HG03095 (cell line): ENCODE data around the gene SALL4.
"Not testable (repeated sequence)": the region's sequence is repeated elsewhere in the genome, so short reads cannot be mapped to it uniquely, and the experiment has no call there.

ENCODE experiments used
- ATAC-seq: cut with Tn5 transposase; IDR thresholded peaks from one replicate; pipeline ENCODE4 v1.9.1; 2021; ENCODE audit warnings: moderate library complexity; ENCODE audit not compliant: unreplicated experiment

SALL4 gene

DNA sequence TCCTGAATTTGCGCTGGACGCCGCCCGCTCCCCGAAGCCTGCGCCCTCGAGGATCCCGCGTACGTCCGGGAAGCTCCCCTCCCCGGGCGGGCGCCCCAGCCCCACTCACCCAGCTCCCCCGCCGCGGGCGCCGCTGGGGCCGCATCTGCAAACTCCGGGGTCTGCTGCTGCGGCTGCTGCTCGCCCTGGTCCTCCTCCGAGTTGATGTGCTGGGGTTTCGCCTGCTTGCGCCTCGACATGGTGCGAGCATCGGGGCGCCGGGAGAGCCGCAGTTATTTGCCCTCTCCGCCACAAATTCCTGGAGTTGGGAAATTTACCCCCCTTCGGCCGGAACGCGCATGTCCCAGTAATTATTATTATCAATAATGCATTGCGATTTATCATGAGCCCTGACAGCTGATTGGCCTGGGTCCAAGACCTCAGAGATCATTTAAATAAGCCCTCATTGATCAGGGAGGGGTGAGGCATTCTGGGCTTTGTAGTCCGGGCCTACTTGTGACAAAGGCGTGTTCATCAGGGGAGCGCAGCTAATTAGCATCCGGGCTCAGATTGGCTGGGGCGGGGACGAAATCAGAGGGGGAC is at the start of gene SALL4:
TSS of gene SALL4 (minus strand) at position 352 of the 582 bp plus-strand sequence. CDS start at position 239, 113 bp downstream.
- no peak for ATAC-seq

DNA sequence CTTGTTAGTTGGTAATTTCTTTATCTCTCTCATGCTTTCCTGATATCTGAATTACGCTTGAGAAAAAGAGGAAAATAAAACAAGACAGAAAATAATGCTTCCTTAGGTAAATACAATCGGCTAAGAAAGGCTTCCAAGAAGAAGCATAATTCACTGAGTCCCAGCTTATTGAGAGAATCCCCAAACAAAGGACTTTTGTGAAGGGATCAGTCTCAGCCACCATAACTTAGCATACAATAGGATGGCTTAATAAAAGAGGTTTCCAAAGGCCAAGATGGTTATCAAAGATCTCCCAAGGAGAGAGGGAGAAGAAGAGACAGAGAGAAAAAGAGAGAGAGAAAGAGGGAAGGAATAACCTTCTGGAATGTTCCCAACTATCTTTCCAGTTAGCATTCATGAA is 46.0 kb upstream of the SALL4 start:
- no peak for ATAC-seq

DNA sequence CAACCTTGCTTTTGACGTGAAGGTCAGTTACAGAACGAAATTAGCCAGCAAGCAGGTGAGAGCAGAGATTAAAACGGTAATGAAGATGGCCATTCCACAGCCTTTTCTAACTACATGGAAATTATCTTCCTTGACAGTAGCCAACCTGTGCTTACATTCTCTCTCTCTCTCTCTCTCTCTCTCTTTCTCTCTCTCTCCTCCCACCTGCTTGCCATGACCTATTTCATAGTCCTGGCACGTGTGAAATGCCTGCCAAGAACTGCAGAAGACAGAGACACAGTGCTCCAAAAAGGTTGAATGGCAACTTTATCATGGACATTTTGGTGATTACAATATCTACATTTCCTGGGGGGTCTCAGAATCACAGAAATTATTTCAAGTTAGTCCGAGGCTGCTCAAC is 38.5 kb upstream of the SALL4 start:
- ATAC-seq = no peak

DNA sequence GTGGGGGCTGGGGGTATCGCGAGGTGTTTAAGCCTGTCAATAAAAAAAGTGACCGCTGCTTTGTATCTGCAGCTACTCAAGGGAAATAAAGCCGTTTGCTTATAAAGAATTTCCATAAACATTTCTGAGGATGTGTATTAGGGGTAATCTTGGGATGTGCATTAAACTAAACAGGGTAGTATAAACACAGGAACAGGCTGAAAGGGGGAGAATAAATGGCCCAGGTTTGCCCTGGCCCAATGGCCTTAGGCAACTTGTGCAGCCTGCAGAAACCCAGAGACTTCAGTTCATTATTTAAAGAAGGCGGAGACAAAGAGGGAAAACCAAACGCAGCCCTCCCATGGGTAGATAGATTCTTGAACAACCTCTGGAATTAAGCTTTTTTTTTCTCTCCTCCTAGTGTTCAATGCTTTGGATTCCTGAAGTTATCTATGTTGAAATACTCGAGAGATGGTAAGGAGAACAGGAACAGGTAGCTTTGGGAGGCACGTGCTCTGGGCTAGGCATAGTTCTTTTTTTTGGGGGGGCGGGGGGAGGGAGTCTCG is 35.6 kb upstream of the SALL4 start:
- ATAC-seq = no peak

DNA sequence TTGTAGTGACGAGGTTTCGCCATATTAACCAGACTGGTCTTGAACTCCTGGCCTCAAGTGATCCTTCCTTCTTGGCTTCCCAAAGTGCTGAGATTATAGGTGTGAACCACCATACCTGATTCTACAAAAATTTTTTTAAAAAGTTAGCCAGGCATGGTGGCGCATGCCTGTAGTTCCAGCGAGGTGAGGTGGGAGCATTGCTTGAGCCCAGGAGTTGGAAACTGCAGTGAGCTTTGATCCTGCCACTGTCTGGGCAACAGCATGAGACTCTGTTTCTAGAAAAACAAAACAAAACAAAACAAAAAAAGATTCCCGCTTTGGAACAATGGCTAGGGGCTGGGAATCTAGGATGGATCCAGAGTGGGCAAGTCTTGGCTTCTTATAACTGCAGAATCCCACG is 35.1 kb upstream of the SALL4 start:
- ATAC-seq = no peak

DNA sequence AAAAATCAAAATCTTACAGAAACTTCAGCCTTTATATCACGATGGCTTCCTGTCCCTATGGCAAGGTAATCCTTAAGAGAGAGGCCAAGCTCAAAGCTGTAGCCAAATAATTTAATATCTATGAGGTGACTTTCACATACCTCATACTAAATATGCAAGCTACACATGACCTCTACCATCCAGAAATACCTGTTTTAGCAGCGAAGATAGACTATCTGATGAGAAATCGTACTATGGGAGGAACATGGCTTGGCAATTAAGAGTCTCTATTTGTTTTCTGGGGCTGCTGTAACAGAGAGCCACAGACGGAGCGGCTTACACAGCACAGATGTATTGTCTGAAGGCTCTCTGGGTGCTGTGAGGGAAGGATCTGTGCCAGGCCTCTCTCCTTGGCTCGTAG is 31.0 kb upstream of the SALL4 start:
- ATAC-seq = no peak

DNA sequence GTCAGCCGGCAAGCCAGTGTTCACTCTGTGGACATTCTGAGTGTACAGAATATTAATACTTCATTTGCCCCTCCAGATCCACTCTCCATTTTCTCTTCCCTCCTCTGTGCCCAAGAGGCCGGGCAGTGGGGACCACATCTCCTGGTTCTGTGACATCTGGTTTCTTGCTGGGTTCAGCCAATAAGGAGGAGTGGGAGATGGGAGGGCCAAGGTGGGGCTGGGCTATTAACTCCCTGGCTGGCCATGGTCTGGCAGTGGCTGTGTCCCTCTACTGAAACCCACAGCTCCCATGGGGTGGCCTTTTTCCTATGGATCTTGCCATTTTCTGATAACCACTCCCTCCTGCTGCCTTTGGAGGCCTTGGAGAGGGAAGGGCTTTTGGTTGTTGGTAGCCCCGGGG is 30.0 kb upstream of the SALL4 start:
- no peak for ATAC-seq

DNA sequence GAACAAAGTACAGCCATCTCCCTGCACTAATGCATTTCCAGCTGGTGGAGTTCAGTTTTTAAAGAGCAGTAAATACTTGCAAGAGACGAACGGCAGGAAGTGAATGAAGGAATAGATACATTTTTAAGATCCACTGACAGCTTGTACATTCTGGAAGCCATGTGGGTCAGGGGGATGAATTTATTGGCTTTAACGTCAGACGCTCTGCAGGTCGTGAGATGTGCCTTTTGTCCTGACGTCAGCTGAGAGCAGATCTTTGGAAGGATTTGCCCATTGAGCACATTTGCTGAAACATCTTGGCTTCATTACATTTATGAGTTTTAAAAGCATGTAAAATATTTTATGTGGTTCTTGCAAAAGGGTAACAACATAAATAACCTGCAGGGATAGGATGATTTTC is 29.5 kb upstream of the SALL4 start:
- ATAC-seq = no peak

DNA sequence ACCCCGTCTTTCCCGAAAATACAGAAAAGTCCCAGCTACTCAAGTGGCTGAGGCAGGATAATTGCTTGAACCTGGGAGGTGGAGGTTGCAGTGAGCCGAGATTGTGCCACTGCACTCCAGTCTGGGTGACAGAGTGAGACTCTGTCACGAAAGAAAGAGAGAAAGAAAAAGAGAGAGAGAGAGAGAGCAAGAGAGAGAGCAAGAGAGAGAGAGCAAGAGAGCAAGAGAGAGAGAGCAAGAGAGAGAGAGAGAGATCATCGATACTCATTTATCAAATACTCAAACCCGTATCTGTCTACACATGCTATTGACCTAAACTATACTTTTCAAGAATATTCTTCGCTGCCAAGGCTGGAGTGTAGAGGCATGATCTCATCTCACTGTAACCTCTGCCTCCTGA is 28.2 kb upstream of the SALL4 start:
- ATAC-seq = no peak

DNA sequence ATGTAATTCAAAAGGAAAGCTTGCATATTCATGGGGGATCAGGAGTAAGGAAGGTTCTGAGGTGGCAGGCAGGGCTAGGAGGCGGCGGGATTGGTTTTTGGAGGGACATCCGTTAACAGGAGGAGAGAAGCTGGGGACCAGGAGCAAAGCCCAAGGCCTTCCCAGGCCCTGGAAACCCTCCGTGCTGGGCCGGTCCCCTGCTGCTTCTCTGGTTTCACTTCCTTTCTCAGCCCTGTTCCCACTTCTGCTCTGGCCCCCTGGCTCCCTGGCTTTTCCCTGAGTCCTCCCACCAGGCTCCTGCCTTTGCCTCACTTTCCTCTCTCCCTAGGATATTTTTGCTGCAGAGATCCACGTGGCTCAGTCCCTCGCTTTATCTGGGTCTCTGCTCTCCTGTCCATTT is 26.4 kb upstream of the SALL4 start:
- no peak for ATAC-seq

DNA sequence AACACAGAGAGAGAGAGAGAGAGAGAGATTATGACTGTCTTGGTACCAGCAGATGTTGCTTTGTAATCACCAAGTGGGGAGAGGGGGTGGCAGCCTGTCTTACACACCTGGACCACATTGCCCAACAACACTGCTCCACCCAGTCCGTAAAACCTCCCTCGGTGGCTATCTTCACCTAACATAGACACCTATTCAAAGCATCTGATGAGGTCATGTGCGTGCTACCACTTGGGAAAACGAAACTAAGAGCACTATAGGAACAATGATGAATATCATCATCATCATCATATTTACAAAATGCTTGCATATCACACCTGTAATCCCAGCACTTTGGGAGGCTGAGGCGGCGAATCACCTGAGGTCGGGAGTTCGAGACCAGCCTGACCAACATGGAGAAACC is 24.1 kb upstream of the SALL4 start:
- no peak for ATAC-seq

DNA sequence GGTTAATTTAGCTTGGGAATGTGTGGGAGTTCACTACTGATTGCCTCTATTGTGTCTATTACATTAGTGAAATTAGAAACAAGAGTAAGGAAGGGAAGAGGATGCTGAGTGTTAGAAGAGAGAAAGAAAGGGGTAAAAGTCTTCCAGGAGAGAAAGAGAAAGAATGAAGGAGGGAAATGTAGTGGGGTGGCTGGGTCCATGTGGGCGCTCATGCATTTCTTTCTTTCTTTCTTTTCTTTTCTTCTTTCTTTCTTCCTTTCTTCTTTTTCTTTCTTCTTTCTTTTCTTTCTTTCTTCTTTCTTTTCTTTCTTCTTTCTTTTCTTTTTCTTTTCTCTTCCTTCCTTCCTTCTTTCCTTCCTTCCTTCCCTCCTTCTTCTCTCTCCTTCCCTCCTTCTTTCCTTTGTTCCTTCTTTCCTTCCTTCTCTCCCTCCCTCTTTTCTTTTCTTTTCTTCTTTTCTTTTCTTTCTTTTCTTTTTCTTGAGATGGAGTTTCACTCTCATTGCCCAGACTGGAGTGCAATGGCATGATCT is 16.2 kb upstream of the SALL4 start:
- no peak for ATAC-seq

DNA sequence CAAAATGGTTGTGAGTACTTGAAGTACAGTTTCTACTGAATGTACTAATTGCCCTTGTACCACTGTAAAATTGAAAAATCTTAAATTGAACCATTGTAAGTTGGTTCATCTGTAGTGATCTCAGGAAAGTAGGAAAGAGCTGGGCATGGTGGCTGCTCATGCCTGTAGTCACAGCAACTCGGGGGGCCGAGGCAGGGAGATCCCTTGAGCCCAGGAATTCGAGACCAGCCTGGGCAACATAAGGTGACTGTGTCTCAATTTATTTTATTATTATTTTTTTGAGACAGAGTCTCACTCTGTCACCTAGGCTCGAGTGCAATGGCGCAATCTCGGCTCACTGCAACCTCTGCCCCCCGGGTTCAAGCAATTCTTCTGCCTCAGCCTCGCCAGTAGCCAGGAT is 14.5 kb upstream of the SALL4 start:
- not testable (repeated sequence) for ATAC-seq

DNA sequence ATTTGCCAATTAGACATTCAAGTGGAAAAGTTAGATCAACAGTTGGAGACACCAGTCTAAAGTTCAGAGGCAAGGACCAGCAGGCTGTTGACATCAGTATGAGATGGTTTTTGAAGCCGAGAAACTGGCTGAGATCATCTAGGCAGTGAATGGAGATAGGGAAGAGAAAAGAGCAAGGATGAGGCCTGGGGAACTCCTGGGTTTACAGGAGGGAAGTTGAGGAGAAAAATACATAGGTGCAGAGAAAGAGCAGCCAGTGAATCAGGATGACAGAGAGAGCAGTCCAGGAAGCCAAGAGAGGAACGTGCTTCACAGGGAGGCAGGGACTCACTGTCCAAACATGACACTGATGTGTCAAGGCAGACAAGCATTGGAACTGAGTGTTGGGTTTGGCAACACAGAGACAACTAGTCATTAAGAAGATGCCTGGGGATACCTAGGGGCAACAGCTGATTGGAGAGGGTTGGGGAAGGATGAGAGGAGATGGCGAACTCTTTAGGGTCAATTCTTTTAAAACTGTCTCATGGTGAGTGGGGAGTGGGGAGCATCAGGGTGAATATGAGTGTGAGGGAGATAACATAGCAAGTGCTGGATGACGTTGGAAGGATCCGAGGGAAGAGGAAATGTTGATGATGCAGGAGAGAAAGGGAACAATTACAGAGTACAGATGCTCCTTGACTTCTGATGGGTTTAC is 13.2 kb upstream of the SALL4 start:
- no peak for ATAC-seq

DNA sequence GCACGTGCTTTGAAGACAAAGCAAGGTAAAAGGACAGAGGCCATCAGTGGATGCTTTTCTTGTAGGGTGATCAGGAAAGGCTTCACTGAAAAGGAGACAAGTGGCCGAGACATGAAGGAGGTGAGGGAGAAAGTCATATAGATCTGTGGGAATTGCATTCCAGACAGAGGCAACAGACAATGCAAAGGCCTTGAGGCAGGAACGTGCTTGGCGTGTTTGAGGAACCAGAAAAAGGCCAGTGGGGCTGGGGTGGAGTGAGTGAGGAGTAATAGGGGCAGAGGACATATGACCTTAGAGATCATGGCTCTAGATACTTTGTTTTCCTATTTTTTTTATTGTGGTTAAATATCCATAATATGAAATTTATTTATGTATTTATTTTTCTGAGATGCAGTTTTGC is 10.5 kb upstream of the SALL4 start:
- ATAC-seq = no peak

DNA sequence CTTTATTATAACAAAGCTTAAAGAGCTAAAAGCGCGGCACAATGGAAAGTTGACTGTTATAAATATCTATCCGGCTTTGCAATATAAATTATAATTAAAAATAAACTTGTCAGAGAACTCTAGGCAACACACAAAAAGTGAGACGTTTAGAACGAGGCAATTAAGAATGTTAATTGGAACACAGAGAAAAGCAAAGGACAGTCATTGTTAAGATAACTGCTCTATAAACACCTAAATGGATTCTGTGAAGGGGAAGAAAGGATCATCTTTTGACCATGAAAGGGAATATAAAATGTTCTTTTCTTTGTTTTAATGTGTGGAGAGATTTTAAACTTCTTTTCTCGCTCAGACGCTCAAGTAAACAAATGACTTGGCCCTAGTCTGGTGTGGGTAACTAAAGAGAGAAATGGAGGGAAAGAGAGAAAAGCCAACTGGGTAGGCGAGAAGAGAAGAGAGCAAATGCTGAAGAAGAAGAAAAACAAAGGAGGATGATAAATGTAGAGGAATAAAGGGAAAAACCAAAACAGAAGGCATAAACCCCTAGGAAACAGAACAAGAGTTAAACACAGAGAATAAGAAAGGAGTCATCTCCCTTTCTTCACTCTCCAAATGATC is 9.3 kb upstream of the SALL4 start:
- no peak for ATAC-seq

DNA sequence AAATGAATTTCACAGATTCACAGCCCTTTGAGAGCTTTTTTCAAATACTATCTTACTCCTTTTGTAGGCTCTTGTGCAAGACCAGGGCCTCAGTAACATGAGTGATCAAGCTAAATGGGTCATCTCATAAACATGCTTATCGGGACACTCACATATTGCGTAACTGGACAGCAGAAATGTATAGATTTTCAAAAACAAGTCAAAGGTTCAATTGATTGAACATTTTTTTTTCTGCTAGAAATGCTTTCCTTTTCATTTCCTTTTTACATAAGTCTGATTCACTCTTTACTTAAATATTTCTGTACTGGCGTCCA is 8.7 kb upstream of the SALL4 start:
- ATAC-seq = no peak

DNA sequence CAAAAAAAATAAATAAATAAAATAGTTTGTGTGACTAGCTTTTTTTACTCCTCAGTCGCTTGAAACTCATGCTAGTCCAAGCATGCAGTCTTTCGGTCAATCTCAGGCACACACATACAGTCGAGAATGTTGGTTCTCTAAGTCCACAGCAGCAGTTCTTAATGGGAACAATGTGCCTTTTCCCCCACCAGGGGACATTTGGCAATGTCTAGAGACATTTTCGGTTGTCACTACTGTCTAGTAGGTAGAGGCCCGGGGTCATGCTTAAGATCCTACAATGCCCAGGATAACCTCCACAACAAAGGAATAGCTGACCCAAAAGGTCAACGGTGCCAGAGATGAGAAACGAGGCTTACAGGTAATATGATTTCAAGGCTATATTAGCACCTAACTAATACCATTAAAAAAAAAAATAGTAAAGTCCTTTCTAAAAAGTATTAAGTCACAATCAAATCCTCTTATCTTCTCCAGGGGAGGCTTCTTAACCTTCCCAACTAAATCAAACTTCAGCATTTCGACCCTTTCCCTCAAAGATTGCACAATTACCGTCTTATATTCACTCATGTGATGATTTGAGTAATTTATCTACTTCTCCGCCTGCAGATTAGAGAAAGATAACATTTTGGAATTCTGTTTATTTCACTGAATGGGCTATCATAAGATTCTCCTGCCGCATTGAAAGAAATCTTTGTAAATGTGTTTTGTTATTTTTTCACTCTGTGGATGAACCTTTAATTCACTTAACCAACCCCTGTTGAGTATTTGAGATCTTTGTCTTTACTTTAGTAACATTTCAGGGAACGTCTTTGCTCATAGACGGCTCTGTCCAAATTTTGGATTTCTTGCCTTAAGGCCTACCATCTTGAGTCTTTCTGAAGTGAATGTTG is 8.1 kb upstream of the SALL4 start:
- no peak for ATAC-seq

DNA sequence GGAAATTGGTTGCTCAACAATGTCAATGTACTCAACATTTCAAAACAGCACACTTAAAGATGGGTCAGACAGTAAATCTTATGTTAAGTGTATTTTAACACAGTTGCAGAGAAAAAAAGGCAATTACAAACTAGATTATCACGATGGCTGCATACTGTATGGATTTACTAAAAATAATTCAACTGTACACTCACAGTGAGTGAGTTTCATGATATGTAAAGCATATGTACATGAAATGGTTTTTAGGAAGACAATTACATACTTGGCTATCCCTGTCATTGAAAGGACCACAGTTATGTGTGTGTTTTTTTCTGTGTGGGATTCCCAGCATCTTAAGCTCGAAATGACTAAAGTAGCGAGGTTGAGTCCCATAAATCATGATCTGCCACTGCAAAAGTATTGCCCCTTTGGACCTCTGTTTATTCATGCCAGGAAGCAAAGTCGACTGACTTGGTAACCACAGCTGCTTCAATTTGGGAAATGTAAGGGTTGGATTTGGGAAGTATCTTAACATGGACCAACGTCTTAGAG is 5.5 kb upstream of the SALL4 start:
- ATAC-seq = no peak

DNA sequence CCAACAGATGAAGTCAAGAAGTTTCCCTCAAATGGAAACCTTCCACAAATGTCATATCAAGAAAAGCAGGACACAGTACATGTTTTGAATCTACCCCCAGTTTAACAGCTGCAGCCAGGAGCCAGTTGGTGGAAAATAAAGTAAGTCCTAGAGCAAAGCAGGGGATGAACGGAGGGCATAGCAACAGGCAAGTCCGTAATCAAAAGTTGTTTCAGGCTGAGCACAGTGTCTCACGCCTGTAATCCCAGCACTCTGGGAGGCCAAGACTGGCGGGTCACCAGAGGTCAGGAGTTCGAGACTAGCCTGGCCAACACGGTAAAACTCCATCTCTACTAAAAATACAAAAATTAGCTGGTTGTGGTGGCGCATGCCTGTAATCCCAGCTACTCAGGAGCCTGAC is 2.4 kb upstream of the SALL4 start:
- no peak for ATAC-seq
